Right lobe of liver (tissue), 6 donors: ENCODE data around the gene TM4SF5. TPM values are rescaled to one million over a fixed set of nuclear protein-coding genes. Genes with fewer than 3 reads are reported as not detected.

Experiments used
- ATAC-seq, 4 donors: fragments of 200-7000 bp; cut with Tn5 transposase; one replicate each; pipeline ENCODE4 v1.9.1; 2020; ENCODE audit warnings: mild to moderate bottlenecking in 4 of 4, moderate library complexity in 4 of 4
- DNase-seq, 3 donors: peaks; one replicate each; pipeline ENCODE4 v3.0.0-alpha.2; 2020
- H3K27ac ChIP-seq, 3 donors: fragments of 200-600 bp; one replicate each; pipeline ENCODE4 v1.8.0; 2022
- H3K27me3 ChIP-seq, 2 donors: fragments of 200-600 bp; one replicate each; pipeline ENCODE4 v1.8.0; 2022
- H3K36me3 ChIP-seq, 4 donors: fragments of 200-600 bp; sonication (generic) in 1 of 4; one replicate each; pipeline versions ENCODE4 v1.5.1 to v1.8.0; 2017 to 2022; ENCODE audit warnings: control low read depth in 1 of 4
- H3K4me1 ChIP-seq, 4 donors: fragments of 200-600 bp; sonication (generic) in 1 of 4; one replicate each; pipeline versions ENCODE4 v1.5.1 to v1.8.0; 2017 to 2022; ENCODE audit warnings: control low read depth in 1 of 4
- H3K4me3 ChIP-seq, 3 donors: fragments of 200-600 bp; one replicate each; pipeline ENCODE4 v1.8.0; 2022
- H3K9me3 ChIP-seq, 4 donors: fragments of 200-600 bp; sonication (generic) in 1 of 4; one replicate each; pipeline versions ENCODE4 v1.5.1 to v1.8.0; 2017 to 2022; ENCODE audit warnings: control low read depth in 1 of 4
- POLR2A ChIP-seq: fragments of 450-650 bp; IDR thresholded peaks from one replicate; pipeline ENCODE4 v1.6.1; 2017; ENCODE audit warnings: antibody characterized with exemption, mild to moderate bottlenecking
- WGBS: methylation state at CpG from one replicate; pipeline ENCODE4 v1.1.6; 2018; ENCODE audit warnings: low coverage, low lambda C conversion rate; ENCODE audit not compliant: insufficient coverage; ENCODE audit errors: missing lambda C conversion rate; 5-methylcytosine and 5-hydroxymethylcytosine counted together
- intact Hi-C, 2 donors: fragments of 100-400 bp; cut with DNase I; formaldehyde crosslinking; loops; one replicate each; pipeline versions ENCODE4 v1.11.2 to v1.14.1; 2022
- total RNA-seq, 6 experiments: library from RNA; depleted of rRNA in 2 of 6; stranded (reverse); fragments of >200 nt in 2 of 6; fragmentation: NEBNext Ultra II Directional in 3 of 6; extraction: Animal tissue kit (Norgen Biotek cat#: 25700) in 3 of 6; gene quantifications; one replicate each; pipeline versions ENCODE4 v1.1.0 to v1.2.4, GENCODE V29; 2016 to 2023
- TF ChIP-seq, protein P1 (sequence below), 4 donors: fragments of 200-600 bp in 3 of 4; fragments of 450-650 bp in 1 of 4; IDR thresholded peaks; one replicate each; pipeline versions ENCODE4 v1.5.1 to v1.8.0; 2016 to 2022; ENCODE audit warnings: antibody characterized with exemption in 4 of 4, mild to moderate bottlenecking in 2 of 4
- donor health status: DM: no; HTN: yes; CAD: no.
- donor health status: DM: no; HTN: no; CAD: no.
- donor health status: DM: no; HTN: no; CAD: no.
- donor health status: DM: no; HTN: yes; CAD: no.
- donor health status: DM: no; HTN: yes; CAD: no.

Gene TM4SF5
- total RNA-seq, 6 experiments from 2014 or later: 67.1 to 215 (median 112) TPM

DNA sequence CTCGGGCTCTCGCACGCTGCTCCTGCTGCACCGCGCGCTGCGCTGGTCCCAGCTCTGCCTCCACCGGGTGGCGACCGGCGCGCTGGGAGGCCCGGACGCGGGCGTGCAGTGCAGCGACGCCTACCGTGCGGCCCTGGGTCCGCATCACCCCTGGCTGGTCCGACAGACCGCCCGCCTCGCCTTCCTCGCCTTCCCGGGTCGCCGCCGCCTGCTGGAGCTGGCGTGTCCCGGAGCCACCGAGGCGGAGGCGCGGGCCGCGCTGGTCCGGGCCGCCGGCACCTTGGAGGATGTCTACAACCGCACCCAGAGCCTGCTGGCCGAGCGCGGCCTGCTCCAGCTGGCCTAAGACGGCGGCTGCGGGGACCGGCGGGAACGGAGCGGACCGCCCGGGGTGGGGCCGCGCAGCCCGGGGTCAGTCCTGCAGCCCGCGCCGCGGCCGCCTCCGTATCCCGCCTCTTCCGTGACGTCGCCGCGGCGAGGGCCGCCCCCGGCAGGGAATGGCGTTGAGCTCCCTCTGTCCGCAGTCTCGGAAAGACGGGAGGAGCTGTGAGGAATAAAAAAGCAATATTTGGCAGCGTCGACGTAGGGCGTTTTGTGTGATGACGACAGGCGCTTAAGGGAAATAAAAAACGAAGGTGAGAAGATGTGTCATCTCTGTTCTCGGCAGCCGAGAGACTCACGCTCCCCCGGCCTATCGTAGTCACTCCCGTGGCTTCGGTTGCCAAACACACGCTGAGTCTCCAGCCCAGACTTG, 18.4 kb downstream of the TM4SF5 start:
- H3K27me3 ChIP-seq: no peaks in the 10 kb centered on the region
- peak overlapping the region; percentile 84 to 96 (median 92) for H3K27ac ChIP-seq
- ATAC-seq (peak; percentile 67 to 86 (median 78)), DNase-seq (peak; percentile 89 to 92 (median 91))
- intact Hi-C loops: loop anchor here (5.0 to 10.0 kb wide), 2 partner anchors 55 to 97 kb away; partner anchors contain the start of genes CXCL16 (in 2 of the 2), MED11 (in 2 of the 2) and ZMYND15 (in 2 of the 2)
- H3K36me3 ChIP-seq: no peaks in the 10 kb centered on the region
- 0% methylated on average over 28 of the region's 91 CpGs for WGBS
- no peaks in the 10 kb centered on the region for H3K9me3 ChIP-seq
- H3K4me3 ChIP-seq: peak overlapping the region; percentile 68 to 84 (median 83)
- peaks cover 0 to 25% (median 5%) of the 10 kb centered on the region in 4 donors for H3K4me1 ChIP-seq
- TF ChIP-seq, protein P1, sequence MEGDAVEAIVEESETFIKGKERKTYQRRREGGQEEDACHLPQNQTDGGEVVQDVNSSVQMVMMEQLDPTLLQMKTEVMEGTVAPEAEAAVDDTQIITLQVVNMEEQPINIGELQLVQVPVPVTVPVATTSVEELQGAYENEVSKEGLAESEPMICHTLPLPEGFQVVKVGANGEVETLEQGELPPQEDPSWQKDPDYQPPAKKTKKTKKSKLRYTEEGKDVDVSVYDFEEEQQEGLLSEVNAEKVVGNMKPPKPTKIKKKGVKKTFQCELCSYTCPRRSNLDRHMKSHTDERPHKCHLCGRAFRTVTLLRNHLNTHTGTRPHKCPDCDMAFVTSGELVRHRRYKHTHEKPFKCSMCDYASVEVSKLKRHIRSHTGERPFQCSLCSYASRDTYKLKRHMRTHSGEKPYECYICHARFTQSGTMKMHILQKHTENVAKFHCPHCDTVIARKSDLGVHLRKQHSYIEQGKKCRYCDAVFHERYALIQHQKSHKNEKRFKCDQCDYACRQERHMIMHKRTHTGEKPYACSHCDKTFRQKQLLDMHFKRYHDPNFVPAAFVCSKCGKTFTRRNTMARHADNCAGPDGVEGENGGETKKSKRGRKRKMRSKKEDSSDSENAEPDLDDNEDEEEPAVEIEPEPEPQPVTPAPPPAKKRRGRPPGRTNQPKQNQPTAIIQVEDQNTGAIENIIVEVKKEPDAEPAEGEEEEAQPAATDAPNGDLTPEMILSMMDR (IDR thresholded peaks at IDR 0.05): peak; percentile 64 to 96 (median 79)
- TF ChIP-seq POLR2A: peak; percentile 96

DNA sequence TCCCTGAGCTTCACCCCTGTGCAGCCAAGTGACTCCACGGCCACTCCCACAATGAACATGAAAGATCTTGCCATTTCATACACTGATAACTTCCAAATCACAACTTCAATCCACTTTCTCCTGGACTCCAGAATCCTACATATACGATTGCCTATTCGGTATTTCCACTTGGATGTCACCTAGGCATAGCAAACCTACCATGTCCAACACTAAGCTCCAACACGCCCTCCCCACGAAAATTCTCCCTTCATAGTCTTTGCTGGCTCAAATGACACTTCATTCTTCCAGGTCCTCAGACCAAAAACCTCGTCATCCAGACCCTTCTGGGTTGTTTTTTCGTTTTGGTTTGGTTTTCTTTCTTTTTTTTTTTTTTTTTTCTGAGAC, 19.0 kb downstream of the TM4SF5 start:
- H3K4me3 ChIP-seq: peak overlapping the region; percentile 68 to 84 (median 83)
- DNase-seq: no peak
- H3K9me3 ChIP-seq: no peaks in the 10 kb centered on the region
- TF ChIP-seq, protein P1 (IDR thresholded peaks at IDR 0.05): no peak
- no peak for TF ChIP-seq POLR2A
- H3K27me3 ChIP-seq: no peaks in the 10 kb centered on the region
- H3K36me3 ChIP-seq: no peaks in the 10 kb centered on the region
- H3K4me1 ChIP-seq: peaks cover 0 to 25% (median 5%) of the 10 kb centered on the region in 4 donors
- peak overlapping the region; percentile 84 to 96 (median 92) for H3K27ac ChIP-seq
- intact Hi-C loops: no loop called here
- 67% methylated on average over 6 of the region's 7 CpGs for WGBS
- no peak for ATAC-seq

DNA sequence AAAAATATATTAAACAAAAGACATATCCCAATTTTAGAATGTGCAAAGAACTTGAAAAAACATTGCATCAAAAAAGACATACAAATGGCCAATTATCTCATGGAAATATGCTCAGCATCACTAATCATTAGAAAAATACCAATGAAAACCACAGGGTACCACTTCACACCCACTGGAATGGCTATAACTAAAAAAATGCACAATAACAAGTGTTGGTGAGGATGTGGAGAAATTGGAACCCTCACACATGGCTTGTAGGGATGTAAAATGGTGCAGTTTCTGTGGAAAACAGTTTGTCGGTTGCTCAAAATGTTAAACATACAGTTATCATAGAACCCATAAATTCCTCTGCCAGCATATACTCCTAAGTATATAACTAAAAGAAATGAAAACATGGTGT, 23.5 kb downstream of the TM4SF5 start:
- Histone ChIP-seq H3K27ac (peak overlapping the region in 1 of 3 donors; percentile 74), H3K4me1 (peaks cover 0 to 11% (median 0%) of the 10 kb centered on the region in 4 donors), H3K36me3 (peaks cover 0 to 17% (median 0%) of the 10 kb centered on the region in 4 donors), H3K4me3 (no peak overlapping the region), H3K9me3 (no peaks in the 10 kb centered on the region), H3K27me3 (no peaks in the 10 kb centered on the region)
- WGBS: 92% methylated on average over 1 of the region's 1 CpG
- DNase-seq (no peak), ATAC-seq (no peak)
- no peak for TF ChIP-seq POLR2A
- TF ChIP-seq, protein P1 (IDR thresholded peaks at IDR 0.05): no peak
- intact Hi-C loops: no loop called here

DNA sequence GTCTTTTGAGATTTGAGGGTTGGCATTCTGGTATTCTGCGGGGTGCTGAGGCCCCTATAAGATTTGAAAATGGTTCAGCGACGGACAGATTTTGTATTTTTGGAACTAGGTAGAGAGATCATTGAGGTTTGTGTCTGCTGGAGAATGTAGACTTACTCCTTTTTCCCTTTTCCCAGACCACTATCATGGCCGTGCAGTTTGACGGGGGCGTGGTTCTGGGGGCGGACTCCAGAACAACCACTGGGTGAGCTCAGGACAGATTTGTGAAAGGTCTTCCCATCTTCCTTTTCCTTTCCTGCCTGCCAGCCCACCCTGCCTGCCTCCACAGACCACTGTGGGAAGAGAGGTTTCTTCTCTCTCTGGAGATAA, 24.9 kb downstream of the TM4SF5 start:
- Histone ChIP-seq H3K27me3 (no peaks in the 10 kb centered on the region), H3K36me3 (peaks cover 0 to 17% (median 0%) of the 10 kb centered on the region in 4 donors), H3K9me3 (no peaks in the 10 kb centered on the region), H3K4me1 (peaks cover 0 to 7% (median 0%) of the 10 kb centered on the region in 4 donors), H3K27ac (peak overlapping the region; percentile 27 to 74 (median 49)), H3K4me3 (peak overlapping the region; percentile 64 to 98 (median 79))
- DNase-seq (no peak), ATAC-seq (peak in 3 of 4 donors; percentile 20 to 47 (median 38))
- WGBS: 0% methylated on average over 5 of the region's 7 CpGs
- TF ChIP-seq POLR2A: no peak
- TF ChIP-seq, protein P1 (IDR thresholded peaks at IDR 0.05): no peak
- intact Hi-C loops: no loop called here
